Thyroid gland (tissue), 4 donors: ENCODE results near the gene LIMS2.

Source experiments
- POLR2A ChIP-seq, 2 donors: fragments of 450-650 bp; IDR thresholded peaks; one replicate each; pipeline ENCODE4 v1.6.1; 2017; ENCODE audit warnings: antibody characterized with exemption in 2 of 2, mild to moderate bottlenecking in 2 of 2, moderate library complexity in 1 of 2
- TF ChIP-seq, protein P1 (sequence below), 6 experiments: fragments of 200-600 bp in 3 of 6; fragments of 450-650 bp in 3 of 6; sonication (generic) in 3 of 6; IDR thresholded peaks; one replicate each; pipeline ENCODE4 v1.5.1; 2016 to 2019; ENCODE audit warnings: antibody characterized with exemption in 6 of 6, mild to moderate bottlenecking in 2 of 6, inconsistent platforms in 1 of 6, moderate library complexity in 1 of 6

GRCh38 chr2:127641133-127641532 is 34.2 kb downstream of the LIMS2 start:
- TF ChIP-seq, protein P1, sequence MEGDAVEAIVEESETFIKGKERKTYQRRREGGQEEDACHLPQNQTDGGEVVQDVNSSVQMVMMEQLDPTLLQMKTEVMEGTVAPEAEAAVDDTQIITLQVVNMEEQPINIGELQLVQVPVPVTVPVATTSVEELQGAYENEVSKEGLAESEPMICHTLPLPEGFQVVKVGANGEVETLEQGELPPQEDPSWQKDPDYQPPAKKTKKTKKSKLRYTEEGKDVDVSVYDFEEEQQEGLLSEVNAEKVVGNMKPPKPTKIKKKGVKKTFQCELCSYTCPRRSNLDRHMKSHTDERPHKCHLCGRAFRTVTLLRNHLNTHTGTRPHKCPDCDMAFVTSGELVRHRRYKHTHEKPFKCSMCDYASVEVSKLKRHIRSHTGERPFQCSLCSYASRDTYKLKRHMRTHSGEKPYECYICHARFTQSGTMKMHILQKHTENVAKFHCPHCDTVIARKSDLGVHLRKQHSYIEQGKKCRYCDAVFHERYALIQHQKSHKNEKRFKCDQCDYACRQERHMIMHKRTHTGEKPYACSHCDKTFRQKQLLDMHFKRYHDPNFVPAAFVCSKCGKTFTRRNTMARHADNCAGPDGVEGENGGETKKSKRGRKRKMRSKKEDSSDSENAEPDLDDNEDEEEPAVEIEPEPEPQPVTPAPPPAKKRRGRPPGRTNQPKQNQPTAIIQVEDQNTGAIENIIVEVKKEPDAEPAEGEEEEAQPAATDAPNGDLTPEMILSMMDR (IDR thresholded peaks at IDR 0.05) = no peak
- no peak for TF ChIP-seq POLR2A (IDR thresholded peaks at IDR 0.05)
